HG03280 (cell line): ENCODE results near the gene TMEM168.
"Not testable (repeated sequence)": the region's sequence is repeated elsewhere in the genome, so short reads cannot be mapped to it uniquely, and the experiment has no call there.

Source experiments
- ATAC-seq: cut with Tn5 transposase; IDR thresholded peaks from one replicate; pipeline ENCODE4 v1.9.1; 2021; ENCODE audit warnings: mild to moderate bottlenecking, moderate library complexity; ENCODE audit not compliant: unreplicated experiment

The TMEM168 gene

GRCh38 chr7:112781558-112781957 is 8.6 kb downstream of the TMEM168 start:
- no peak for ATAC-seq

- ATAC-seq = no peak
These were observed 9.1 kb downstream of the TMEM168 start for GRCh38 chr7:112781110-112781509.

DNA sequence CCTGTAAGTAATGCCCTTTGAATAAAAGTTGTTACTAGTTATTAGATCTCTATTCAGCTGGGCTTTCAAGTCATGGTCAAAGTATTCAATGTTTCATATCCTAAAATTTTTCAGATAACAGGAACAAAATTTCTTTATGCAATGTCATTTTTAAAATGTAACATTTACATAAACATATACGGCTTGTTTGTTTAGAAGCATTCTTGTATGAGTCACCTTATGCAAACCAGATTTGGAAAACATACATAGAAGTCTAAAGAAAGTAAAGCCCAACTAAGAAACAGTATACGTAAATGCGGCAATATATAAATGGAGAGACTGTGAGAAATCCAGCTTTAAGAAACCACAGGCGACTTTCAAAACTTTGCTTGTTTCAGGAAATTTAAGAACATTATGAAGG is 10.5 kb downstream of the TMEM168 start:
- ATAC-seq = no peak

- ATAC-seq = no peak
These were observed 12.8 kb downstream of the TMEM168 start for GRCh38 chr7:112777406-112777805.

DNA sequence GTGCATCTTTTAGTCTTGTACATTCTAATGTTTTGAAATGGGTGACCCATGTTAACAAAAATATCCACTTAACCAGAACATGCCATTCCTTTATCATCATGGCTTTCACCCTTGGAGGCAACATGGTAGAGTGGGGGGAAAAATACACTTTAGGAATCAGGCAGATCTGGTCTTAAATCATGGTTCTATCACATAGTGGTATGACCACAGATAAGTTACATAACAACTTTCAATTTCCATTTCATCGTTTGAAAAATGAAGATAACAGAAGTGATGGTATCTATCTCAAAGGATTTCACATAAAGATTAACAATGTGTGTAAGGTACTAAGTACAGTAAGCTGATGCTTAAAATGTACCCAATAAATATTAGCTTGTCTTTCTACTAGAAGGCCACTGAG is 19.0 kb downstream of the TMEM168 start:
- no peak for ATAC-seq

DNA sequence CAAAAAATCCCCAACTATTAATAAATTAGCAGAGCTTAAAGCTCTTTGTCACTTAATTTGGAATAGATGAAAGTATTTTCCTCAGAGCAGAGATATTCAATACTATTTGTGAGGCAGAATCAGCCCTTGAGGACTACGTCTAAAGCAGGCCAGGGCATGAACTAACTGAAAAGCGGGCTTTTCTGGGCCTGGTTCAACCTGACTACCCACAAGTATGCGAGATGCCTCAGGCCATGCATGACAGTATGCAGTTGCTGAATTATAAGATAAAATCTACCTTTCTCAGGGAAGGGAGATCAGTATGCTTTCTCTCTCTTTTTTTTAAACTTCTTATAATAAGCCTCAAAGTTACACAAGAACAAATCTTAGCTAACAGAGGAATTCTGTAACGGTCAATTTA is 20.1 kb downstream of the TMEM168 start:
- no peak for ATAC-seq

GRCh38 chr7:112765105-112765504 is 25.1 kb downstream of the TMEM168 start:
- no peak for ATAC-seq

DNA sequence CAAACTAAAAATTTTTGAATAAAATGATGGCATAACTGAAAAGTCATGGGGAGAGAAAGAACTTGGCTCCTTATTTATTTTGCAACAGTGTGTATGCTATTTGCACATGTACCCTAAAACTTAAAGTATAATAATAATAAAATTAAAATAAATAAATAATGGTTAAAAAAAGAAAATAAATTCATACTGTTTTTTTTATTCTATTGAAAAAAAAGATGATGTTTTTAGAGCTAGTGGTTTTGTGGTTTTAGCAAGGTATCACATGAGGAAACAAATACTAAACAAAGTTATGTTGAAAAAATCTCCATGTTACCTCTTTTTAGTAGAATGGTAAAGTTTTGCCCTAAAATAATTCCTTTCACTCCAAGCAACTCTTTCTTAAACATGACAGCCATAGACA is 26.2 kb downstream of the TMEM168 start:
- ATAC-seq = no peak

GRCh38 chr7:112763298-112763697 is 26.9 kb downstream of the TMEM168 start:
- no peak for ATAC-seq

- ATAC-seq = no peak
These were observed 30.3 kb downstream of the TMEM168 start for GRCh38 chr7:112759905-112760304.

GRCh38 chr7:112757337-112757736 is 32.9 kb downstream of the TMEM168 start:
- no peak for ATAC-seq

DNA sequence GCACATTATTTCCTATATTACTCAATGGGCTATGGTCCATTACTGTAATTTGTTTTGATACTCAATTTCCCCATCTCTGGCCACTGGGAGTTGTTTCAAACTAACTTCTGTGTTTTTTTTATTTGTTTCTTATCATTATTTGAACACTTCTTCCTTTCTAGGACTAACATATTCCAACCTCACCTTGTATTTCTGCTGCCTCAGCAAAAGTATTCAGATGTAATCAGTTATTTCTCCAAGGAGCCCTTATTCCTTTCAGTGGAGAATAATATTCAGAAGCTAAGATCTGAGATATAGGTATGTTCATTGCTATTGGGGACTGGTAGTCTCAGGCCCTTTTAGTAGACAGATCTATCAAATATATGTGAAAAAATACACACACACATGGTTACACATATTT is 36.9 kb downstream of the TMEM168 start:
- ATAC-seq = no peak

GRCh38 chr7:112752576-112752975 is 37.6 kb downstream of the TMEM168 start:
- ATAC-seq = no peak

GRCh38 chr7:112749775-112750174 is 40.4 kb downstream of the TMEM168 start:
- no peak for ATAC-seq

DNA sequence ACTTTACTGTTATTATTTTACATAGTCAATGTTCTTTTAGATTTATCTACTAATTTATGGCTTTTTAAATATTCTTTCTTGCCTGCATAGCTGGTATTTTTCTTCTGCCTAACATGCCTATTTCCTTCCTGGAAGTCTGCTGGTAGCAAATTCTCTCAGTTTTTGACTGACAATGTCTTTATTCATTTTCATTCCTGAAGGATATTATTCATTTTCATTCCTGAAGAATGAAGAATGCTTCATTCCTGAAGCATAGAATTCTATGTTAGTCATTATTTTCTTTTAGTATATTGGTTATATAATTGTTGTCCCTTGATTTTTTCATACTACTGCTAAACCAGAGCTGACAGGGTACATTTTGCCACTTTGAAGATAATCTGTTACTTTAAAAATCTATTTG is 41.8 kb downstream of the TMEM168 start:
- no peak for ATAC-seq

GRCh38 chr7:112745635-112746034 is 44.6 kb downstream of the TMEM168 start:
- no peak for ATAC-seq

- ATAC-seq = no peak
These were observed 45.4 kb downstream of the TMEM168 start for GRCh38 chr7:112744818-112745217.

DNA sequence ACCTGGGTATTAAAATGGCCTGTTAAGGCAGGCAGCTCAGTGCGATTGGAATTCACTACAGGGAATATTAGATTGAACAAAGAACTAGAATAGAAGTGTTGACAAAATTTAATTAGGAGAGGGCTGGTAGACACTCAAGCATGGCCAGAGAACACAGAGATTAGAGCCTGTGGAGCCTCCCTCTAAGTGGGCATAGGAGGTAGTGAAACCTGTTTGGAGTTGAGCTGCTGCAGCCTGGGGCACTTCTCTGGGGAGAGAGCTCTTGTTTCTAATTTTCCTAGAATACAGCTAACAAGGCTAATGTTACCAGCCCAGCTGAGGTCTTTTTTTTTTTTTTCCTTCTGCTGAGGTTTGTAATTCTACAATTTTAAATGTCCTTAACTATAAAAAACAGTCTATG is 46.4 kb downstream of the TMEM168 start:
- ATAC-seq = no peak

- no peak for ATAC-seq
These were observed 49.5 kb downstream of the TMEM168 start for GRCh38 chr7:112740667-112741066.

- no peak for ATAC-seq
These were observed 50.6 kb downstream of the TMEM168 start for GRCh38 chr7:112739436-112740180.

GRCh38 chr7:112735261-112735660 is 54.9 kb downstream of the TMEM168 start:
- ATAC-seq = no peak

- ATAC-seq = not testable (repeated sequence)
These were observed 58.9 kb downstream of the TMEM168 start for GRCh38 chr7:112731324-112731723.

DNA sequence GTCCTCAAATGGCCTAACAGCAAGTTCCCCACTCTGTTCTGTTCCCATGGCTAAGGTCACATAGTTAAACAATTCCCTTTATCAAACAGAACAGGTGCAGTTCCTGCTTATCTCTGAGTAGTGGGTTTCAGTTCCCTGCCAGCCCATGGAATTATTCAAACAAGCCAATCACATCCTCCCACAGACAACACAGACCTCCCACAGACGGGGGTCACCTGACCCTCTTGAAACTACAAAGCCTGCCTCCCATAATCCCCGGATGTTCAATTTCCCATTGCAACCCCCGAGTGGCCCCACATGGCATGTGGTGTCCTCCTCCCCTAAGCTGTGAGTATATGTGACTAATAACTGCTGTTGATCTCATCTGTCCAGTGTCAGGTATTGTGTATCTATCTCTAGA is 64.1 kb downstream of the TMEM168 start:
- ATAC-seq = no peak
